Measurements from ENCODE around the gene B3GNT2. TPM values are rescaled to one million over a fixed set of nuclear protein-coding genes. Genes with fewer than 3 reads are reported as not detected.

The B3GNT2 gene
- total and polyA plus RNA-seq, 2 experiments from 2014 or later, result 35.5 to 70.4 TPM

GRCh38 chr2:62185475-62186155 is 10.3 kb upstream of the B3GNT2 start (continued):
- TF ChIP-seq, protein P1, sequence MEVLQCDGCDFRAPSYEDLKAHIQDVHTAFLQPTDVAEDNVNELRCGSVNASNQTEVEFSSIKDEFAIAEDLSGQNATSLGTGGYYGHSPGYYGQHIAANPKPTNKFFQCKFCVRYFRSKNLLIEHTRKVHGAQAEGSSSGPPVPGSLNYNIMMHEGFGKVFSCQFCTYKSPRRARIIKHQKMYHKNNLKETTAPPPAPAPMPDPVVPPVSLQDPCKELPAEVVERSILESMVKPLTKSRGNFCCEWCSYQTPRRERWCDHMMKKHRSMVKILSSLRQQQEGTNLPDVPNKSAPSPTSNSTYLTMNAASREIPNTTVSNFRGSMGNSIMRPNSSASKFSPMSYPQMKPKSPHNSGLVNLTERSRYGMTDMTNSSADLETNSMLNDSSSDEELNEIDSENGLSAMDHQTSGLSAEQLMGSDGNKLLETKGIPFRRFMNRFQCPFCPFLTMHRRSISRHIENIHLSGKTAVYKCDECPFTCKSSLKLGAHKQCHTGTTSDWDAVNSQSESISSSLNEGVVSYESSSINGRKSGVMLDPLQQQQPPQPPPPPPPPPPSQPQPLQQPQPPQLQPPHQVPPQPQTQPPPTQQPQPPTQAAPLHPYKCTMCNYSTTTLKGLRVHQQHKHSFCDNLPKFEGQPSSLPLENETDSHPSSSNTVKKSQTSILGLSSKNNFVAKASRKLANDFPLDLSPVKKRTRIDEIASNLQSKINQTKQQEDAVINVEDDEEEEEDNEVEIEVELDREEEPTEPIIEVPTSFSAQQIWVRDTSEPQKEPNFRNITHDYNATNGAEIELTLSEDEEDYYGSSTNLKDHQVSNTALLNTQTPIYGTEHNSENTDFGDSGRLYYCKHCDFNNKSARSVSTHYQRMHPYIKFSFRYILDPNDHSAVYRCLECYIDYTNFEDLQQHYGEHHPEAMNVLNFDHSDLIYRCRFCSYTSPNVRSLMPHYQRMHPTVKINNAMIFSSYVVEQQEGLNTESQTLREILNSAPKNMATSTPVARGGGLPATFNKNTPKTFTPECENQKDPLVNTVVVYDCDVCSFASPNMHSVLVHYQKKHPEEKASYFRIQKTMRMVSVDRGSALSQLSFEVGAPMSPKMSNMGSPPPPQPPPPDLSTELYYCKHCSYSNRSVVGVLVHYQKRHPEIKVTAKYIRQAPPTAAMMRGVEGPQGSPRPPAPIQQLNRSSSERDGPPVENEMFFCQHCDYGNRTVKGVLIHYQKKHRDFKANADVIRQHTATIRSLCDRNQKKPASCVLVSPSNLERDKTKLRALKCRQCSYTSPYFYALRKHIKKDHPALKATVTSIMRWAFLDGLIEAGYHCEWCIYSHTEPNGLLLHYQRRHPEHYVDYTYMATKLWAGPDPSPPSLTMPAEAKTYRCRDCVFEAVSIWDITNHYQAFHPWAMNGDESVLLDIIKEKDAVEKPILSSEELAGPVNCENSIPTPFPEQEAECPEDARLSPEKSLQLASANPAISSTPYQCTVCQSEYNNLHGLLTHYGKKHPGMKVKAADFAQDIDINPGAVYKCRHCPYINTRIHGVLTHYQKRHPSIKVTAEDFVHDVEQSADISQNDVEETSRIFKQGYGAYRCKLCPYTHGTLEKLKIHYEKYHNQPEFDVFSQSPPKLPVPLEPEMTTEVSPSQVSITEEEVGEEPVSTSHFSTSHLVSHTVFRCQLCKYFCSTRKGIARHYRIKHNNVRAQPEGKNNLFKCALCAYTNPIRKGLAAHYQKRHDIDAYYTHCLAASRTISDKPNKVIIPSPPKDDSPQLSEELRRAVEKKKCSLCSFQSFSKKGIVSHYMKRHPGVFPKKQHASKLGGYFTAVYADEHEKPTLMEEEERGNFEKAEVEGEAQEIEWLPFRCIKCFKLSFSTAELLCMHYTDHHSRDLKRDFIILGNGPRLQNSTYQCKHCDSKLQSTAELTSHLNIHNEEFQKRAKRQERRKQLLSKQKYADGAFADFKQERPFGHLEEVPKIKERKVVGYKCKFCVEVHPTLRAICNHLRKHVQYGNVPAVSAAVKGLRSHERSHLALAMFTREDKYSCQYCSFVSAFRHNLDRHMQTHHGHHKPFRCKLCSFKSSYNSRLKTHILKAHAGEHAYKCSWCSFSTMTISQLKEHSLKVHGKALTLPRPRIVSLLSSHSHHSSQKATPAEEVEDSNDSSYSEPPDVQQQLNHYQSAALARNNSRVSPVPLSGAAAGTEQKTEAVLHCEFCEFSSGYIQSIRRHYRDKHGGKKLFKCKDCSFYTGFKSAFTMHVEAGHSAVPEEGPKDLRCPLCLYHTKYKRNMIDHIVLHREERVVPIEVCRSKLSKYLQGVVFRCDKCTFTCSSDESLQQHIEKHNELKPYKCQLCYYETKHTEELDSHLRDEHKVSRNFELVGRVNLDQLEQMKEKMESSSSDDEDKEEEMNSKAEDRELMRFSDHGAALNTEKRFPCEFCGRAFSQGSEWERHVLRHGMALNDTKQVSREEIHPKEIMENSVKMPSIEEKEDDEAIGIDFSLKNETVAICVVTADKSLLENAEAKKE (CRISPR knock-in tag; IDR thresholded peaks at IDR 0.05), result no peak
- TF ChIP-seq NANOG (IDR thresholded peaks at IDR 0.05; ENCODE audit: borderline replicate concordance) (no peak), JUNB (IDR thresholded peaks at IDR 0.05; ENCODE audit: unreplicated experiment) (no peak)

DNA sequence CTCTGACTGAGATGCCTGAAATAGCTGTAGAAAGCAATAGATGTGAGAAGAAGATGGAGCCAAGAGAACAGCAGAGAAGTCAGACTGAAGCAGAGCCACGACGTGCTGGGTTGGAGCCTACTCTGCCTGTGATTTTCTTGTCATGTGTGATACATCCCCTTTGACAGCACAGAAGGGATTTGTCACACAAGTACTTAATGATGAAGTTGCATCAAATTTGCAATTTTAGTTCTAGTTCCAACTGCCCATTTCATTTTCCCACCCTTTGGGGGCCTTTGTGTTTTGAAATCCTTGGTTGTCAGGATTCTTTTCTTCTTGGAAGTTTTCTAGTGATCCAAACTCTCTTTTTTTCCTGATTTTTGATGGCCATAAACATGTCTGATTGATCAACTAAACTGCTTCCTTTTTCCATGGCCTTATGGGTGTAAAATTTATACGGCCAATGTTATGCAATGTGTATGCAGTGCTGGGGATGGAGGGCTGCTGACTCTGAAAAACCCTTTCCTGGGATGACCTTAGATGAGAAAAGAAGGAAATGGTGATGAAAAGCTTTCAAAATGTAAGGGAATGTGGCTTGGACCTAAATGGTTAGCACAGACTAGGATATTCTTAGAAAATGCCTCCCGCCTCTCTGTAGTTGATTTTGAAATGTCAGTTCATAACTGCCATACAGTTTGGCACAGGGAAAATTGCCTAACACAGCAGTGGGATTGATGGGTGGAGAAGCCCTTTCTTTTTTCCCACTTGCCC is 9.6 kb upstream of the B3GNT2 start:
- ATAC-seq (no peak), DNase-seq (ENCODE audit: low spot score) (no peak)
- H3K9me2 ChIP-seq (ENCODE audit: insufficient read depth), result peaks cover 6% of the 10 kb centered on the region; the same call in 1 of the 2 replicates
- H3K79me2 ChIP-seq (replicated peaks; ENCODE audit: insufficient read depth), result no peaks in the 10 kb centered on the region
- H3K27me3 Mint-ChIP-seq (ENCODE audit: insufficient read depth, low read depth, poor library complexity), result peaks cover 5% of the 10 kb centered on the region
- peaks cover 4% of the 10 kb centered on the region; the same call in 1 of the 3 replicates for H3K9me3 Mint-ChIP-seq
- peaks cover 9% of the 10 kb centered on the region for H3K4me1 ChIP-seq (ENCODE audit: insufficient read depth)
- H3K27ac Mint-ChIP-seq, result no peak overlapping the region; the same call in 1 of the 2 replicates
- H3K4me3 ChIP-seq, result no peak overlapping the region
- no peaks in the 10 kb centered on the region; the same call in 1 of the 2 replicates for H4K20me1 ChIP-seq (replicated peaks; ENCODE audit: insufficient read depth)
- H3F3A ChIP-seq (replicated peaks; ENCODE audit: low read depth), result no peaks in the 10 kb centered on the region
- no peak overlapping the region for H3K27ac ChIP-seq (ENCODE audit: low read depth)
- no peak overlapping the region for H3K4me2 ChIP-seq
- no peaks in the 10 kb centered on the region for H3K36me3 ChIP-seq (ENCODE audit: insufficient read depth)
- peaks cover 18% of the 10 kb centered on the region for H3K4me1 Mint-ChIP-seq
- no peak overlapping the region for H2AFZ ChIP-seq
- H3K36me3 Mint-ChIP-seq (ENCODE audit: low read depth), result peaks cover 6% of the 10 kb centered on the region; the same call in 1 of the 3 replicates
- H3K27me3 ChIP-seq (ENCODE audit: insufficient read depth), result no peaks in the 10 kb centered on the region
- no peak overlapping the region for H3K4me3 Mint-ChIP-seq
- TF ChIP-seq, protein P2, sequence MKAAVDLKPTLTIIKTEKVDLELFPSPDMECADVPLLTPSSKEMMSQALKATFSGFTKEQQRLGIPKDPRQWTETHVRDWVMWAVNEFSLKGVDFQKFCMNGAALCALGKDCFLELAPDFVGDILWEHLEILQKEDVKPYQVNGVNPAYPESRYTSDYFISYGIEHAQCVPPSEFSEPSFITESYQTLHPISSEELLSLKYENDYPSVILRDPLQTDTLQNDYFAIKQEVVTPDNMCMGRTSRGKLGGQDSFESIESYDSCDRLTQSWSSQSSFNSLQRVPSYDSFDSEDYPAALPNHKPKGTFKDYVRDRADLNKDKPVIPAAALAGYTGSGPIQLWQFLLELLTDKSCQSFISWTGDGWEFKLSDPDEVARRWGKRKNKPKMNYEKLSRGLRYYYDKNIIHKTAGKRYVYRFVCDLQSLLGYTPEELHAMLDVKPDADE (IDR thresholded peaks at IDR 0.05), result no peak
- TF ChIP-seq JUNB (IDR thresholded peaks at IDR 0.05; ENCODE audit: unreplicated experiment), result no peak
- TF ChIP-seq NANOG (IDR thresholded peaks at IDR 0.05; ENCODE audit: borderline replicate concordance), result no peak
- no peak for TF ChIP-seq EZH2 (IDR thresholded peaks at IDR 0.05; ENCODE audit: low read depth, unreplicated experiment)
- no peak for TF ChIP-seq STAT1 (IDR thresholded peaks at IDR 0.05; ENCODE audit: unreplicated experiment)
- TF ChIP-seq REST (IDR thresholded peaks at IDR 0.05; ENCODE audit: unreplicated experiment), result no peak
- TF ChIP-seq POLR2AphosphoS5 (IDR thresholded peaks at IDR 0.05; ENCODE audit: low read depth), result no peak
- no peak for TF ChIP-seq EZH2phosphoT487 (IDR thresholded peaks at IDR 0.05; ENCODE audit: unreplicated experiment)
- no peak for TF ChIP-seq ZNF331 (CRISPR knock-in tag; IDR thresholded peaks at IDR 0.05; ENCODE audit: low read depth)
